ENCODE measurements around the gene COQ3.

COQ3 gene

GRCh38 chr6:99333068-99333467, 60.9 kb downstream of the COQ3 start:
- ATAC-seq = no peak
- TF ChIP-seq BACH2 (CRISPR knock-in tag; IDR thresholded peaks at IDR 0.05; ENCODE audit: borderline replicate concordance) = no peak
- TF ChIP-seq, protein P1, sequence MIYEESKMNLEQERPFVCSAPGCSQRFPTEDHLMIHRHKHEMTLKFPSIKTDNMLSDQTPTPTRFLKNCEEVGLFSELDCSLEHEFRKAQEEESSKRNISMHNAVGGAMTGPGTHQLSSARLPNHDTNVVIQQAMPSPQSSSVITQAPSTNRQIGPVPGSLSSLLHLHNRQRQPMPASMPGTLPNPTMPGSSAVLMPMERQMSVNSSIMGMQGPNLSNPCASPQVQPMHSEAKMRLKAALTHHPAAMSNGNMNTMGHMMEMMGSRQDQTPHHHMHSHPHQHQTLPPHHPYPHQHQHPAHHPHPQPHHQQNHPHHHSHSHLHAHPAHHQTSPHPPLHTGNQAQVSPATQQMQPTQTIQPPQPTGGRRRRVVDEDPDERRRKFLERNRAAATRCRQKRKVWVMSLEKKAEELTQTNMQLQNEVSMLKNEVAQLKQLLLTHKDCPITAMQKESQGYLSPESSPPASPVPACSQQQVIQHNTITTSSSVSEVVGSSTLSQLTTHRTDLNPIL (CRISPR knock-in tag; IDR thresholded peaks at IDR 0.05; ENCODE audit: low read depth) = no peak
- TF ChIP-seq GLIS3 (CRISPR knock-in tag; IDR thresholded peaks at IDR 0.05) = no peak
- no peak for TF ChIP-seq SNAI2 (CRISPR knock-in tag; IDR thresholded peaks at IDR 0.05)
- TF ChIP-seq CSDC2 (CRISPR knock-in tag; IDR thresholded peaks at IDR 0.05) = no peak
- TF ChIP-seq TSHZ2 (CRISPR knock-in tag; IDR thresholded peaks at IDR 0.05) = no peak
- no peak for TF ChIP-seq POU6F1 (CRISPR knock-in tag; IDR thresholded peaks at IDR 0.05; ENCODE audit: borderline replicate concordance, low read depth)
- no peak for TF ChIP-seq ZNF8 (CRISPR knock-in tag; IDR thresholded peaks at IDR 0.05)
- TF ChIP-seq TOX (CRISPR knock-in tag; IDR thresholded peaks at IDR 0.05; ENCODE audit: borderline replicate concordance) = no peak
- TF ChIP-seq ZFP3 (CRISPR knock-in tag; IDR thresholded peaks at IDR 0.05) = no peak
- TF ChIP-seq ARNTL (CRISPR knock-in tag; IDR thresholded peaks at IDR 0.05; ENCODE audit: borderline replicate concordance, low read depth) = no peak
- no peak for TF ChIP-seq ZNF70 (CRISPR knock-in tag; IDR thresholded peaks at IDR 0.05)
- no peak for TF ChIP-seq ESRRG (CRISPR knock-in tag; IDR thresholded peaks at IDR 0.05)
- TF ChIP-seq ZFP30 (CRISPR knock-in tag; IDR thresholded peaks at IDR 0.05) = no peak
- TF ChIP-seq ZC3H10 (CRISPR knock-in tag; IDR thresholded peaks at IDR 0.05) = no peak
- TF ChIP-seq ISL1 (CRISPR knock-in tag; IDR thresholded peaks at IDR 0.05) = no peak
- TF ChIP-seq ZNF565 (CRISPR knock-in tag; conservative IDR thresholded peaks at IDR 0.05; ENCODE audit: low read depth) = no peak
- TF ChIP-seq, protein P2, sequence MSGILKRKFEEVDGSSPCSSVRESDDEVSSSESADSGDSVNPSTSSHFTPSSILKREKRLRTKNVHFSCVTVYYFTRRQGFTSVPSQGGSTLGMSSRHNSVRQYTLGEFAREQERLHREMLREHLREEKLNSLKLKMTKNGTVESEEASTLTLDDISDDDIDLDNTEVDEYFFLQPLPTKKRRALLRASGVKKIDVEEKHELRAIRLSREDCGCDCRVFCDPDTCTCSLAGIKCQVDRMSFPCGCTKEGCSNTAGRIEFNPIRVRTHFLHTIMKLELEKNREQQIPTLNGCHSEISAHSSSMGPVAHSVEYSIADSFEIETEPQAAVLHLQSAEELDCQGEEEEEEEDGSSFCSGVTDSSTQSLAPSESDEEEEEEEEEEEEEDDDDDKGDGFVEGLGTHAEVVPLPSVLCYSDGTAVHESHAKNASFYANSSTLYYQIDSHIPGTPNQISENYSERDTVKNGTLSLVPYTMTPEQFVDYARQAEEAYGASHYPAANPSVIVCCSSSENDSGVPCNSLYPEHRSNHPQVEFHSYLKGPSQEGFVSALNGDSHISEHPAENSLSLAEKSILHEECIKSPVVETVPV (CRISPR knock-in tag; IDR thresholded peaks at IDR 0.05) = no peak
- no peak for TF ChIP-seq PPARA (CRISPR knock-in tag; IDR thresholded peaks at IDR 0.05; ENCODE audit: borderline replicate concordance)
- TF ChIP-seq PATZ1 (CRISPR knock-in tag; IDR thresholded peaks at IDR 0.05; ENCODE audit: borderline replicate concordance) = no peak

GRCh38 chr6:99331531-99331930, 62.5 kb downstream of the COQ3 start:
- no peak for ATAC-seq
- TF ChIP-seq OSR1 (CRISPR knock-in tag; IDR thresholded peaks at IDR 0.05) = no peak
- TF ChIP-seq, protein P2 (CRISPR knock-in tag; IDR thresholded peaks at IDR 0.05) = no peak

GRCh38 chr6:99330159-99330558, 63.8 kb downstream of the COQ3 start:
- ATAC-seq = peak; percentile 94
- TF ChIP-seq ISL1 (CRISPR knock-in tag; IDR thresholded peaks at IDR 0.05) (no peak), GLIS3 (CRISPR knock-in tag; IDR thresholded peaks at IDR 0.05) (no peak), TOX (CRISPR knock-in tag; IDR thresholded peaks at IDR 0.05; ENCODE audit: borderline replicate concordance) (no peak), ZFP3 (CRISPR knock-in tag; IDR thresholded peaks at IDR 0.05) (no peak), SNAI2 (CRISPR knock-in tag; IDR thresholded peaks at IDR 0.05) (no peak), ZNF8 (CRISPR knock-in tag; IDR thresholded peaks at IDR 0.05) (no peak), BACH2 (CRISPR knock-in tag; IDR thresholded peaks at IDR 0.05; ENCODE audit: borderline replicate concordance) (no peak), TCF4 (CRISPR knock-in tag; IDR thresholded peaks at IDR 0.05; ENCODE audit: borderline replicate concordance) (no peak), ZNF565 (CRISPR knock-in tag; conservative IDR thresholded peaks at IDR 0.05; ENCODE audit: low read depth) (no peak), POU6F1 (CRISPR knock-in tag; IDR thresholded peaks at IDR 0.05; ENCODE audit: borderline replicate concordance, low read depth) (no peak), ZC3H10 (CRISPR knock-in tag; IDR thresholded peaks at IDR 0.05) (no peak), PPARA (CRISPR knock-in tag; IDR thresholded peaks at IDR 0.05; ENCODE audit: borderline replicate concordance) (no peak), ESRRG (CRISPR knock-in tag; IDR thresholded peaks at IDR 0.05) (no peak), ZNF70 (CRISPR knock-in tag; IDR thresholded peaks at IDR 0.05) (no peak)
- TF ChIP-seq, protein P1 (CRISPR knock-in tag; IDR thresholded peaks at IDR 0.05; ENCODE audit: low read depth) = no peak
